Activated naive CD8-positive, alpha-beta T cell treated with anti-CD3 and anti-CD28 coated beads, Interleukin-2, amount 10 ng/mL, durations not matched to agents 7 days and 5 days (primary cell): ENCODE results near the gene ABCC2. TPM values are rescaled to one million over a fixed set of nuclear protein-coding genes. Genes with fewer than 3 reads are reported as not detected.
A peak's percentile ranks its signal among the peaks of the same experiment; 100 is the strongest.
"Not testable (repeated sequence)": the region's sequence is repeated elsewhere in the genome, so short reads cannot be mapped to it uniquely, and the experiment has no call there.

ENCODE experiments used
- ATAC-seq: fragments of 150-1000 bp; cut with Tn5 transposase; one replicate; pipeline ENCODE4 v1.10.0; 2021; ENCODE audit warnings: low read depth, moderate library complexity
- POLR2A ChIA-PET: fragments of 350-600 bp; sonication (Branson Sonifier 250); formaldehyde crosslinking; loops from one replicate; lab custom pipeline; 2021; ENCODE audit warnings: antibody characterized with exemption; lab: Charles Lee
- DNase-seq: peaks from one replicate; pipeline ENCODE4 v3.0.0; 2021
- H3K27ac Mint-ChIP-seq: one replicate; pipeline ENCODE4 v1.8.0; 2022; ENCODE audit warnings: mild to moderate bottlenecking, mixed read lengths
- H3K27me3 Mint-ChIP-seq: one replicate; pipeline ENCODE4 v1.8.0; 2022; ENCODE audit warnings: mild to moderate bottlenecking, moderate library complexity, mixed read lengths
- H3K36me3 Mint-ChIP-seq: one replicate; pipeline ENCODE4 v1.8.0; 2021; ENCODE audit warnings: mild to moderate bottlenecking, mixed read lengths
- H3K4me1 Mint-ChIP-seq: one replicate; pipeline ENCODE4 v1.8.0; 2021; ENCODE audit warnings: mixed read lengths
- H3K4me3 Mint-ChIP-seq: one replicate; pipeline ENCODE4 v1.8.0; 2022; ENCODE audit warnings: mild to moderate bottlenecking, moderate library complexity, mixed read lengths
- H3K9me3 Mint-ChIP-seq: one replicate; pipeline ENCODE4 v1.8.0; 2021; ENCODE audit warnings: mixed read lengths
- total RNA-seq, 2 experiments: library from RNA; stranded (reverse); gene quantifications; one replicate each; pipeline ENCODE4 v1.2.3, GENCODE V29; 2021

The ABCC2 gene
- total RNA-seq, 2 experiments from 2014 or later: 2.4 to 2.5 TPM

- H3K4me3 Mint-ChIP-seq: no peak overlapping the region
Measured at GRCh38 chr10:99836711-99837110, 54.3 kb downstream of the ABCC2 start.

GRCh38 chr10:99840859-99841258 is 58.4 kb downstream of the ABCC2 start:
- H3K27ac Mint-ChIP-seq, H3K36me3 Mint-ChIP-seq, DNase-seq, H3K9me3 Mint-ChIP-seq, H3K4me3 Mint-ChIP-seq, POLR2A ChIA-PET, ATAC-seq, H3K4me1 Mint-ChIP-seq, H3K27me3 Mint-ChIP-seq: not testable (repeated sequence)

More at GRCh38 chr10:99836711-99837110, 54.3 kb downstream of the ABCC2 start:
- peaks cover 2% of the 10 kb centered on the region for H3K4me1 Mint-ChIP-seq
- no peak overlapping the region for H3K27ac Mint-ChIP-seq
- no peaks in the 10 kb centered on the region for H3K27me3 Mint-ChIP-seq
- ATAC-seq (no peak), DNase-seq (no peak)
- H3K36me3 Mint-ChIP-seq: no peaks in the 10 kb centered on the region
- no peaks in the 10 kb centered on the region for H3K9me3 Mint-ChIP-seq
- POLR2A ChIA-PET: no interaction called here

GRCh38 chr10:99841746-99842145 is 59.3 kb downstream of the ABCC2 start:
- Mint-ChIP-seq H3K4me3 (no peak overlapping the region), H3K27me3 (no peaks in the 10 kb centered on the region), H3K9me3 (no peaks in the 10 kb centered on the region), H3K27ac (no peak overlapping the region), H3K4me1 (peaks cover 3% of the 10 kb centered on the region), H3K36me3 (no peaks in the 10 kb centered on the region)
- DNase-seq (no peak), ATAC-seq (no peak)
- POLR2A ChIA-PET: no interaction called here

GRCh38 chr10:99843310-99843709 is 60.9 kb downstream of the ABCC2 start:
- DNase-seq (no peak), ATAC-seq (no peak)
- H3K4me1 Mint-ChIP-seq: peaks cover 3% of the 10 kb centered on the region
- H3K27ac Mint-ChIP-seq: no peak overlapping the region
- POLR2A ChIA-PET: no interaction called here
- no peaks in the 10 kb centered on the region for H3K9me3 Mint-ChIP-seq
- no peaks in the 10 kb centered on the region for H3K36me3 Mint-ChIP-seq
- H3K4me3 Mint-ChIP-seq: no peak overlapping the region
- no peaks in the 10 kb centered on the region for H3K27me3 Mint-ChIP-seq

- no peaks in the 10 kb centered on the region for H3K9me3 Mint-ChIP-seq
- POLR2A ChIA-PET: no interaction called here
- H3K27ac Mint-ChIP-seq: no peak overlapping the region
- ATAC-seq: no peak
- no peaks in the 10 kb centered on the region for H3K27me3 Mint-ChIP-seq
- H3K4me1 Mint-ChIP-seq: peaks cover 3% of the 10 kb centered on the region
- H3K4me3 Mint-ChIP-seq: no peak overlapping the region
- H3K36me3 Mint-ChIP-seq: no peaks in the 10 kb centered on the region
- no peak for DNase-seq
Measured at GRCh38 chr10:99844433-99844955, 62.1 kb downstream of the ABCC2 start.

- Mint-ChIP-seq H3K27me3 (no peaks in the 10 kb centered on the region), H3K27ac (no peak overlapping the region), H3K4me1 (peaks cover 3% of the 10 kb centered on the region), H3K4me3 (peak overlapping the region; percentile 60), H3K9me3 (no peaks in the 10 kb centered on the region), H3K36me3 (no peaks in the 10 kb centered on the region)
- DNase-seq (peak; percentile 52), ATAC-seq (peak; percentile 89)
- POLR2A ChIA-PET: no interaction called here
Measured at GRCh38 chr10:99845837-99846382, 63.5 kb downstream of the ABCC2 start.

- DNase-seq (no peak), ATAC-seq (no peak)
- no peak overlapping the region for H3K4me3 Mint-ChIP-seq
- no peaks in the 10 kb centered on the region for H3K27me3 Mint-ChIP-seq
- no peaks in the 10 kb centered on the region for H3K36me3 Mint-ChIP-seq
- H3K9me3 Mint-ChIP-seq: no peaks in the 10 kb centered on the region
- H3K27ac Mint-ChIP-seq: no peak overlapping the region
- H3K4me1 Mint-ChIP-seq: peaks cover 3% of the 10 kb centered on the region
- POLR2A ChIA-PET: no interaction called here
Measured at GRCh38 chr10:99849057-99849456, 66.6 kb downstream of the ABCC2 start.

GRCh38 chr10:99849536-99849935 is 67.1 kb downstream of the ABCC2 start:
- no peak overlapping the region for H3K4me3 Mint-ChIP-seq
- POLR2A ChIA-PET: no interaction called here
- no peaks in the 10 kb centered on the region for H3K9me3 Mint-ChIP-seq
- H3K36me3 Mint-ChIP-seq: no peaks in the 10 kb centered on the region
- no peaks in the 10 kb centered on the region for H3K27me3 Mint-ChIP-seq
- no peak overlapping the region for H3K27ac Mint-ChIP-seq
- no peak for ATAC-seq
- DNase-seq: no peak
- peaks cover 3% of the 10 kb centered on the region for H3K4me1 Mint-ChIP-seq

GRCh38 chr10:99850021-99850766 is 67.8 kb downstream of the ABCC2 start:
- no peak for ATAC-seq
- Mint-ChIP-seq H3K27ac (no peak overlapping the region), H3K4me3 (no peak overlapping the region), H3K27me3 (no peaks in the 10 kb centered on the region), H3K36me3 (no peaks in the 10 kb centered on the region), H3K4me1 (peaks cover 3% of the 10 kb centered on the region), H3K9me3 (no peaks in the 10 kb centered on the region)
- DNase-seq: no peak
- POLR2A ChIA-PET: no interaction called here

- POLR2A ChIA-PET: no interaction called here
- Mint-ChIP-seq H3K36me3 (no peaks in the 10 kb centered on the region), H3K27me3 (no peaks in the 10 kb centered on the region), H3K4me1 (peaks cover 3% of the 10 kb centered on the region), H3K4me3 (no peak overlapping the region), H3K9me3 (no peaks in the 10 kb centered on the region), H3K27ac (no peak overlapping the region)
- DNase-seq (no peak), ATAC-seq (no peak)
Measured at GRCh38 chr10:99850767-99851340, 68.4 kb downstream of the ABCC2 start.

GRCh38 chr10:99851825-99852224 is 69.4 kb downstream of the ABCC2 start:
- H3K27ac Mint-ChIP-seq: no peak overlapping the region

GRCh38 chr10:99852481-99853213 is 70.2 kb downstream of the ABCC2 start:
- no peak for DNase-seq
- H3K4me3 Mint-ChIP-seq: no peak overlapping the region
- POLR2A ChIA-PET: no interaction called here
- H3K27me3 Mint-ChIP-seq: no peaks in the 10 kb centered on the region
- no peaks in the 10 kb centered on the region for H3K9me3 Mint-ChIP-seq
- H3K4me1 Mint-ChIP-seq: no peaks in the 10 kb centered on the region
- ATAC-seq: no peak
- H3K27ac Mint-ChIP-seq: no peak overlapping the region
- H3K36me3 Mint-ChIP-seq: no peaks in the 10 kb centered on the region

More at GRCh38 chr10:99851825-99852224, 69.4 kb downstream of the ABCC2 start:
- Mint-ChIP-seq H3K4me3 (no peak overlapping the region), H3K36me3 (no peaks in the 10 kb centered on the region), H3K9me3 (no peaks in the 10 kb centered on the region), H3K4me1 (no peaks in the 10 kb centered on the region), H3K27me3 (no peaks in the 10 kb centered on the region)
- POLR2A ChIA-PET: no interaction called here
- no peak for DNase-seq
- ATAC-seq: no peak

- ATAC-seq: no peak
- Mint-ChIP-seq H3K4me1 (no peaks in the 10 kb centered on the region), H3K27me3 (no peaks in the 10 kb centered on the region), H3K9me3 (no peaks in the 10 kb centered on the region), H3K36me3 (no peaks in the 10 kb centered on the region), H3K4me3 (no peak overlapping the region), H3K27ac (no peak overlapping the region)
- DNase-seq: no peak
- POLR2A ChIA-PET: no interaction called here
Measured at GRCh38 chr10:99853655-99854054, 71.2 kb downstream of the ABCC2 start.
